ENCODE measurements around the gene FBXW10.
A peak's percentile ranks its signal among the peaks of the same experiment; 100 is the strongest.
"Not testable (repeated sequence)": the region's sequence is repeated elsewhere in the genome, so short reads cannot be mapped to it uniquely, and the experiment has no call there.

FBXW10 gene

GRCh38 chr17:18747501-18747900 is 3.6 kb downstream of the FBXW10 start:
- not testable (repeated sequence) for H3K4me3 ChIP-seq (ENCODE audit: low read depth, low read length)

- not testable (repeated sequence) for H3K4me3 ChIP-seq (ENCODE audit: low read depth, low read length)
These were observed 6.4 kb downstream of the FBXW10 start for GRCh38 chr17:18750242-18750641.

- H3K4me3 ChIP-seq (ENCODE audit: low read depth, low read length) = not testable (repeated sequence)
These were observed 10.1 kb downstream of the FBXW10 start for GRCh38 chr17:18753829-18754409.

- H3K4me3 ChIP-seq (ENCODE audit: low read depth, low read length) = not testable (repeated sequence)
These were observed 12.1 kb downstream of the FBXW10 start for GRCh38 chr17:18755969-18756368.

- H3K4me3 ChIP-seq (ENCODE audit: low read depth, low read length) = not testable (repeated sequence)
These were observed 13.7 kb downstream of the FBXW10 start for GRCh38 chr17:18757368-18758044.

GRCh38 chr17:18758344-18758743 is 14.5 kb downstream of the FBXW10 start:
- H3K4me3 ChIP-seq (ENCODE audit: low read depth, low read length) = not testable (repeated sequence)

GRCh38 chr17:18760221-18760620 is 16.4 kb downstream of the FBXW10 start:
- not testable (repeated sequence) for H3K4me3 ChIP-seq (ENCODE audit: low read depth, low read length)

- not testable (repeated sequence) for H3K4me3 ChIP-seq (ENCODE audit: low read depth, low read length)
These were observed 26.7 kb downstream of the FBXW10 start for GRCh38 chr17:18770572-18770971.

- not testable (repeated sequence) for H3K4me3 ChIP-seq (ENCODE audit: low read depth, low read length)
These were observed 27.2 kb downstream of the FBXW10 start for GRCh38 chr17:18771066-18771465.

- H3K4me3 ChIP-seq (ENCODE audit: low read depth, low read length) = no peak overlapping the region
These were observed 28.6 kb downstream of the FBXW10 start for GRCh38 chr17:18772471-18772870.

GRCh38 chr17:18780991-18781718 is 37.3 kb downstream of the FBXW10 start, which contains the start of gene TVP23B:
TVP23B (plus strand) TSS chr17:18781183; CDS start chr17:18781294, 111 bp downstream.
- peak within 1 kb of the TSS; percentile 45 for H3K4me3 ChIP-seq (ENCODE audit: low read depth, low read length)

GRCh38 chr17:18781805-18782204 is 38.0 kb downstream of the FBXW10 start:
- H3K4me3 ChIP-seq (ENCODE audit: low read depth, low read length) = peak overlapping the region; percentile 45

GRCh38 chr17:18785933-18786332 is 42.1 kb downstream of the FBXW10 start:
- H3K4me3 ChIP-seq (ENCODE audit: low read depth, low read length) = not testable (repeated sequence)

GRCh38 chr17:18786890-18787289 is 43.0 kb downstream of the FBXW10 start:
- not testable (repeated sequence) for H3K4me3 ChIP-seq (ENCODE audit: low read depth, low read length)

GRCh38 chr17:18791402-18791801 is 47.5 kb downstream of the FBXW10 start:
- not testable (repeated sequence) for H3K4me3 ChIP-seq (ENCODE audit: low read depth, low read length)

- H3K4me3 ChIP-seq (ENCODE audit: low read depth, low read length) = not testable (repeated sequence)
These were observed 51.0 kb downstream of the FBXW10 start for GRCh38 chr17:18794841-18795240.

GRCh38 chr17:18796887-18797286 is 53.0 kb downstream of the FBXW10 start:
- not testable (repeated sequence) for H3K4me3 ChIP-seq (ENCODE audit: low read depth, low read length)

GRCh38 chr17:18803458-18804245 is 59.8 kb downstream of the FBXW10 start:
- H3K4me3 ChIP-seq (ENCODE audit: low read depth, low read length) = not testable (repeated sequence)

- not testable (repeated sequence) for H3K4me3 ChIP-seq (ENCODE audit: low read depth, low read length)
These were observed 72.1 kb downstream of the FBXW10 start for GRCh38 chr17:18815924-18816323.

GRCh38 chr17:18816489-18817371 is 72.9 kb downstream of the FBXW10 start:
- not testable (repeated sequence) for H3K4me3 ChIP-seq (ENCODE audit: low read depth, low read length)

Data from iPS-11a (cell line).